Panc1 (cell line): ENCODE data around the gene BRD3. TPM values are rescaled to one million over a fixed set of nuclear protein-coding genes. Genes with fewer than 3 reads are reported as not detected.
"Not testable (repeated sequence)": the region's sequence is repeated elsewhere in the genome, so short reads cannot be mapped to it uniquely, and the experiment has no call there.

Experiments
- ATAC-seq: fragments of 200-7000 bp; cut with Tn5 transposase; 2 replicates; pipeline ENCODE4 v1.9.1; 2020; ENCODE audit warnings: mild to moderate bottlenecking, moderate library complexity
- BruUV-seq: library from RNA; stranded (reverse); fragments of 400-500 nt; replicated peaks from 2 replicates; lab custom pipeline; 2021; lab: Mats Ljungman, UMichigan
- CTCF ChIA-PET: fragments of 300-600 bp; sonication (Branson Sonifier 250); formaldehyde crosslinking; loops from one replicate; lab custom pipeline; 2022; ENCODE audit warnings: antibody characterized with exemption; lab: Charles Lee
- POLR2A ChIA-PET: fragments of 300-600 bp; sonication (Branson Sonifier 250); formaldehyde crosslinking; loops from one replicate; lab custom pipeline; 2022; ENCODE audit warnings: antibody characterized with exemption; lab: Charles Lee
- DNase-seq: peaks from one replicate; pipeline ENCODE4 v3.0.0-alpha.2; 2010; ENCODE audit warnings: low read depth, low spot score
- H3K27ac ChIP-seq: 2 replicates; pipeline ENCODE4 v1.5.1; 2011; ENCODE audit warnings: mild to moderate bottlenecking, low read length, inconsistent platforms
- H3K27me3 ChIP-seq: fragments of 200-500 bp; sonication (Bioruptor generic); 2 replicates; pipeline ENCODE4 v1.6.0; 2014; ENCODE audit warnings: low read length, inconsistent platforms; ENCODE audit not compliant: control insufficient read depth, insufficient read depth
- H3K36me3 ChIP-seq: fragments of 200-500 bp; sonication (Bioruptor generic); 2 replicates; pipeline ENCODE4 v1.5.1; 2014; ENCODE audit warnings: inconsistent platforms, mild to moderate bottlenecking, low read length, moderate library complexity; ENCODE audit not compliant: control insufficient read depth, insufficient read depth
- H3K4me1 ChIP-seq: 2 replicates; pipeline ENCODE4 v1.5.1; 2011; ENCODE audit warnings: inconsistent platforms, mild to moderate bottlenecking, low read length, moderate library complexity; ENCODE audit not compliant: control insufficient read depth, insufficient read depth
- H3K4me3 ChIP-seq, 2 experiments: 2 replicates each; pipeline ENCODE4 v1.5.1; 2011 to 2012; ENCODE audit warnings: low read depth in 2 of 2, low read length in 2 of 2, mild to moderate bottlenecking in 2 of 2, inconsistent platforms in 1 of 2, moderate library complexity in 1 of 2
- H3K9me3 ChIP-seq: fragments of 200-500 bp; sonication (Bioruptor generic); 2 replicates; pipeline ENCODE4 v1.5.1; 2014; ENCODE audit warnings: low read depth, mild to moderate bottlenecking, inconsistent platforms, low read length, moderate library complexity; ENCODE audit not compliant: control insufficient read depth, insufficient read depth
- CTCF ChIP-seq: fragments of 450-650 bp; IDR thresholded peaks from 2 replicates; pipeline ENCODE4 v1.5.1; 2017; ENCODE audit warnings: mild to moderate bottlenecking
- POLR2AphosphoS5 ChIP-seq: IDR thresholded peaks from 2 replicates; pipeline ENCODE4 v1.6.1; 2012; ENCODE audit warnings: mild to moderate bottlenecking, low read depth, low read length, moderate library complexity
- REST ChIP-seq, 2 experiments: IDR thresholded peaks; 2 replicates each; pipeline ENCODE4 v1.6.1; 2011 to 2012; ENCODE audit warnings: low read depth in 2 of 2, control low read depth in 1 of 2, low read length in 1 of 2, mild to moderate bottlenecking in 1 of 2, moderate library complexity in 1 of 2; ENCODE audit not compliant: insufficient read depth in 1 of 2
- SIN3A ChIP-seq: IDR thresholded peaks from 2 replicates; pipeline ENCODE4 v1.6.1; 2012; ENCODE audit warnings: low read depth, mild to moderate bottlenecking, low read length, moderate library complexity, borderline replicate concordance; ENCODE audit not compliant: insufficient read depth
- TCF7L2 ChIP-seq: IDR thresholded peaks from 2 replicates; pipeline ENCODE4 v1.6.1; 2011; ENCODE audit warnings: mild to moderate bottlenecking, low read depth, low read length, inconsistent platforms
- in situ Hi-C: cut with HindIII; loops from 2 replicates; pipeline ENCODE4 v1.10.0; 2016; ENCODE audit warnings: low sequenced_read_pairs, low pct_unique_long_range_greater_than_20kb
- intact Hi-C: fragments of 100-400 bp; cut with micrococcal nuclease; formaldehyde crosslinking; loops from one replicate; pipeline ENCODE4 v1.10.0; 2022; ENCODE audit not compliant: unreplicated experiment
- total RNA-seq: library from RNA; stranded (reverse); gene quantifications from one replicate; pipeline ENCODE4 v1.2.1, GENCODE V29; 2021; ENCODE audit not compliant: unreplicated experiment

Gene BRD3
- total RNA-seq, 1 experiment from 2014 or later, result 27.6 TPM

- Histone ChIP-seq H3K27me3 (no peaks in the 10 kb centered on the region), H3K27ac (no peak overlapping the region), H3K4me3 (peak overlapping the region in 1 of 2 experiments; percentile 66; a peak in 1 of 4 replicates), H3K9me3 (no peaks in the 10 kb centered on the region), H3K4me1 (peaks cover 12% of the 10 kb centered on the region), H3K36me3 (no peaks in the 10 kb centered on the region)
- TF ChIP-seq CTCF (no peak), SIN3A (no peak), POLR2AphosphoS5 (no peak), REST (IDR thresholded peaks at IDR 0.05; ENCODE audit: insufficient read depth in 1 of 2, low read depth in 2 of 2, low read length in 1 of 2) (no peak), TCF7L2 (no peak)
- CTCF ChIA-PET, result no interaction called here
- POLR2A ChIA-PET, result no interaction called here
- intact Hi-C loops (no loop called here), in situ Hi-C loops (no loop called here)
- no TSS peak for BruUV-seq
- no peak for DNase-seq
- no peak for ATAC-seq
Observed at GRCh38 chr9:133989625-133990365, 78.0 kb downstream of the BRD3 start.

GRCh38 chr9:133988771-133989170 lies 79.1 kb downstream of the BRD3 start:
- POLR2A ChIA-PET, DNase-seq, H3K27me3 ChIP-seq, H3K4me3 ChIP-seq, H3K27ac ChIP-seq, BruUV-seq, H3K9me3 ChIP-seq, ATAC-seq, in situ Hi-C loops, H3K36me3 ChIP-seq, H3K4me1 ChIP-seq, CTCF ChIA-PET, intact Hi-C loops: not testable (repeated sequence)

GRCh38 chr9:133987946-133988665 lies 79.7 kb downstream of the BRD3 start:
- Histone ChIP-seq H3K4me3 (no peak overlapping the region), H3K4me1 (0 out of 2 replicates have a peak, but pooled peaks cover 3% of the 10 kb centered on the region), H3K9me3 (no peaks in the 10 kb centered on the region), H3K36me3 (no peaks in the 10 kb centered on the region), H3K27ac (no peak overlapping the region), H3K27me3 (no peaks in the 10 kb centered on the region)
- ChIA-PET POLR2A (no interaction called here), CTCF (no interaction called here)
- DNase-seq (no peak), ATAC-seq (no peak)
- TSS peak; percentile 27 for BruUV-seq
- TF ChIP-seq CTCF, result no peak
- TF ChIP-seq SIN3A, result no peak
- no peak for TF ChIP-seq REST (IDR thresholded peaks at IDR 0.05; ENCODE audit: insufficient read depth in 1 of 2, low read depth in 2 of 2, low read length in 1 of 2)
- TF ChIP-seq TCF7L2, result no peak
- no peak for TF ChIP-seq POLR2AphosphoS5
- intact Hi-C loops, result no loop called here
- in situ Hi-C loops, result no loop called here
